ENCODE results near the gene TOR1A.
"Not testable (repeated sequence)": the region's sequence is repeated elsewhere in the genome, so short reads cannot be mapped to it uniquely, and the experiment has no call there.

Gene TOR1A

GRCh38 chr9:129776096-129776495 lies 47.8 kb downstream of the TOR1A start:
- H2AK5ac ChIP-seq (ENCODE audit: low read length); H4K8ac ChIP-seq (ENCODE audit: low read depth, low read length); H2BK5ac ChIP-seq (ENCODE audit: low read depth, low read length, poor library complexity); H3K4me3 ChIP-seq (ENCODE audit: low read depth, low read length); H3K79me1 ChIP-seq (ENCODE audit: low read length); H3K14ac ChIP-seq (ENCODE audit: low read length); H3K9ac ChIP-seq (ENCODE audit: low read length); DNase-seq; H4K12ac ChIP-seq (ENCODE audit: low read depth, low read length); H2BK120ac ChIP-seq (ENCODE audit: insufficient read depth, low read length, poor library complexity); H2BK12ac ChIP-seq (ENCODE audit: low read length); H3K36me3 ChIP-seq (ENCODE audit: control insufficient read depth in 1 of 2, insufficient read depth in 2 of 2, low read length in 2 of 2); H3K9me3 ChIP-seq (ENCODE audit: insufficient read depth, low read depth, low read length); H3K4ac ChIP-seq (ENCODE audit: low read depth, low read length); H2AFZ ChIP-seq (ENCODE audit: insufficient read depth, low read length, poor library complexity); H3K18ac ChIP-seq (ENCODE audit: low read length); H3K4me2 ChIP-seq (ENCODE audit: low read length); H4K91ac ChIP-seq (ENCODE audit: low read depth, low read length); H3K27me3 ChIP-seq (ENCODE audit: insufficient read depth, low read length); H3K79me2 ChIP-seq (ENCODE audit: control insufficient read depth, insufficient read depth, low read length, poor library complexity); H3K23ac ChIP-seq (ENCODE audit: low read length); H3K27ac ChIP-seq (ENCODE audit: low read depth, low read length): not testable (repeated sequence)
- peaks cover 11 to 12% of the 10 kb centered on the region in 2 experiments for H3K4me1 ChIP-seq (ENCODE audit: control insufficient read depth in 1 of 2, insufficient read depth in 2 of 2, low read length in 2 of 2)
- WGBS (ENCODE audit: extremely low coverage, insufficient coverage, insufficient read length): no CpG with 5 or more reads among the region's 4 CpGs

GRCh38 chr9:129775448-129775798 lies 48.5 kb downstream of the TOR1A start:
- H2AFZ ChIP-seq (ENCODE audit: insufficient read depth, low read length, poor library complexity): no peak overlapping the region
- H3K4me1 ChIP-seq (ENCODE audit: control insufficient read depth in 1 of 2, insufficient read depth in 2 of 2, low read length in 2 of 2): peaks cover 11 to 12% of the 10 kb centered on the region in 2 experiments
- H2BK5ac ChIP-seq (ENCODE audit: low read depth, low read length, poor library complexity): no peak overlapping the region
- no peak overlapping the region for H2BK12ac ChIP-seq (ENCODE audit: low read length)
- no peaks in the 10 kb centered on the region for H3K27me3 ChIP-seq (ENCODE audit: insufficient read depth, low read length)
- no peaks in the 10 kb centered on the region for H3K36me3 ChIP-seq (ENCODE audit: control insufficient read depth in 1 of 2, insufficient read depth in 2 of 2, low read length in 2 of 2)
- H3K4ac ChIP-seq (ENCODE audit: low read depth, low read length): no peak overlapping the region
- H3K79me1 ChIP-seq (ENCODE audit: low read length): peaks cover 6% of the 10 kb centered on the region
- no peak overlapping the region for H3K27ac ChIP-seq (ENCODE audit: low read depth, low read length)
- no peaks in the 10 kb centered on the region for H3K9me3 ChIP-seq (ENCODE audit: insufficient read depth, low read depth, low read length)
- no peak overlapping the region for H2BK120ac ChIP-seq (ENCODE audit: insufficient read depth, low read length, poor library complexity)
- H3K14ac ChIP-seq (ENCODE audit: low read length): no peak overlapping the region
- H4K12ac ChIP-seq (ENCODE audit: low read depth, low read length): no peak overlapping the region
- H2AK5ac ChIP-seq (ENCODE audit: low read length): no peak overlapping the region
- H3K23ac ChIP-seq (ENCODE audit: low read length): no peak overlapping the region
- H3K9ac ChIP-seq (ENCODE audit: low read length): no peak overlapping the region
- H3K4me2 ChIP-seq (ENCODE audit: low read length): no peak overlapping the region
- H3K79me2 ChIP-seq (ENCODE audit: control insufficient read depth, insufficient read depth, low read length, poor library complexity): no peaks in the 10 kb centered on the region
- no CpG with 5 or more reads among the region's 2 CpGs for WGBS (ENCODE audit: extremely low coverage, insufficient coverage, insufficient read length)
- DNase-seq: no peak
- no peak overlapping the region for H4K8ac ChIP-seq (ENCODE audit: low read depth, low read length)
- H4K91ac ChIP-seq (ENCODE audit: low read depth, low read length): no peak overlapping the region
- H3K4me3 ChIP-seq (ENCODE audit: low read depth, low read length): peak overlapping the region; percentile 13
- no peak overlapping the region for H3K18ac ChIP-seq (ENCODE audit: low read length)

GRCh38 chr9:129774791-129775447 lies 49.0 kb downstream of the TOR1A start:
- WGBS (ENCODE audit: extremely low coverage, insufficient coverage, insufficient read length): no CpG with 5 or more reads among the region's 20 CpGs
- Histone ChIP-seq H3K14ac (ENCODE audit: low read length) (no peak overlapping the region), H2BK5ac (ENCODE audit: low read depth, low read length, poor library complexity) (no peak overlapping the region), H3K4me3 (ENCODE audit: low read depth, low read length) (no peak overlapping the region), H2AFZ (ENCODE audit: insufficient read depth, low read length, poor library complexity) (no peak overlapping the region), H3K27me3 (ENCODE audit: insufficient read depth, low read length) (no peaks in the 10 kb centered on the region), H4K12ac (ENCODE audit: low read depth, low read length) (no peak overlapping the region), H3K4ac (ENCODE audit: low read depth, low read length) (no peak overlapping the region), H2BK120ac (ENCODE audit: insufficient read depth, low read length, poor library complexity) (no peak overlapping the region), H3K23ac (ENCODE audit: low read length) (no peak overlapping the region), H2AK5ac (ENCODE audit: low read length) (no peak overlapping the region), H2BK12ac (ENCODE audit: low read length) (no peak overlapping the region), H3K9me3 (ENCODE audit: insufficient read depth, low read depth, low read length) (no peaks in the 10 kb centered on the region), H3K4me2 (ENCODE audit: low read length) (no peak overlapping the region), H3K36me3 (ENCODE audit: control insufficient read depth in 1 of 2, insufficient read depth in 2 of 2, low read length in 2 of 2) (no peaks in the 10 kb centered on the region), H3K9ac (ENCODE audit: low read length) (no peak overlapping the region), H4K8ac (ENCODE audit: low read depth, low read length) (no peak overlapping the region), H3K27ac (ENCODE audit: low read depth, low read length) (no peak overlapping the region), H3K79me2 (ENCODE audit: control insufficient read depth, insufficient read depth, low read length, poor library complexity) (no peaks in the 10 kb centered on the region), H3K79me1 (ENCODE audit: low read length) (peaks cover 6% of the 10 kb centered on the region), H3K18ac (ENCODE audit: low read length) (no peak overlapping the region), H4K91ac (ENCODE audit: low read depth, low read length) (no peak overlapping the region), H3K4me1 (ENCODE audit: control insufficient read depth in 1 of 2, insufficient read depth in 2 of 2, low read length in 2 of 2) (peaks cover 11 to 12% of the 10 kb centered on the region in 2 experiments)
- DNase-seq: no peak

GRCh38 chr9:129773262-129774048 lies 50.5 kb downstream of the TOR1A start:
- Histone ChIP-seq H3K4me2 (ENCODE audit: low read length) (no peak overlapping the region), H3K36me3 (ENCODE audit: control insufficient read depth in 1 of 2, insufficient read depth in 2 of 2, low read length in 2 of 2) (no peaks in the 10 kb centered on the region), H3K79me1 (ENCODE audit: low read length) (peaks cover 6% of the 10 kb centered on the region), H3K4me1 (ENCODE audit: control insufficient read depth in 1 of 2, insufficient read depth in 2 of 2, low read length in 2 of 2) (peaks cover 11 to 12% of the 10 kb centered on the region in 2 experiments), H3K4me3 (ENCODE audit: low read depth, low read length) (no peak overlapping the region), H4K12ac (ENCODE audit: low read depth, low read length) (no peak overlapping the region), H3K27ac (ENCODE audit: low read depth, low read length) (no peak overlapping the region), H2AK5ac (ENCODE audit: low read length) (no peak overlapping the region), H3K27me3 (ENCODE audit: insufficient read depth, low read length) (no peaks in the 10 kb centered on the region), H4K91ac (ENCODE audit: low read depth, low read length) (no peak overlapping the region), H3K9me3 (ENCODE audit: insufficient read depth, low read depth, low read length) (no peaks in the 10 kb centered on the region), H4K8ac (ENCODE audit: low read depth, low read length) (no peak overlapping the region), H3K18ac (ENCODE audit: low read length) (no peak overlapping the region), H2BK120ac (ENCODE audit: insufficient read depth, low read length, poor library complexity) (no peak overlapping the region), H2AFZ (ENCODE audit: insufficient read depth, low read length, poor library complexity) (no peak overlapping the region), H2BK12ac (ENCODE audit: low read length) (no peak overlapping the region), H3K79me2 (ENCODE audit: control insufficient read depth, insufficient read depth, low read length, poor library complexity) (no peaks in the 10 kb centered on the region), H3K23ac (ENCODE audit: low read length) (no peak overlapping the region), H2BK5ac (ENCODE audit: low read depth, low read length, poor library complexity) (no peak overlapping the region), H3K14ac (ENCODE audit: low read length) (no peak overlapping the region), H3K4ac (ENCODE audit: low read depth, low read length) (no peak overlapping the region), H3K9ac (ENCODE audit: low read length) (no peak overlapping the region)
- WGBS (ENCODE audit: extremely low coverage, insufficient coverage, insufficient read length): no CpG with 5 or more reads among the region's 10 CpGs
- peak; percentile 27 to 41 for DNase-seq
